Peyer's patch (tissue), 4 donors: ENCODE results near the gene TRPM7. TPM values are rescaled to one million over a fixed set of nuclear protein-coding genes. Genes with fewer than 3 reads are reported as not detected.
A peak's percentile ranks its signal among the peaks of the same experiment; 100 is the strongest.

Experiments used
- DNase-seq, 3 donors: peaks; one replicate each; pipeline ENCODE4 v3.0.0-alpha.2; 2017 to 2019
- H3K27ac ChIP-seq, 4 donors: fragments of 200-600 bp; sonication (generic); one replicate each; pipeline ENCODE4 v1.5.1; 2016 to 2019
- H3K27me3 ChIP-seq, 2 donors: fragments of 200-600 bp; sonication (generic); one replicate each; pipeline ENCODE4 v1.5.1; 2019
- H3K36me3 ChIP-seq, 3 donors: fragments of 200-600 bp; sonication (generic); one replicate each; pipeline ENCODE4 v1.5.1; 2016 to 2019
- H3K4me1 ChIP-seq, 4 donors: fragments of 200-600 bp; sonication (generic); one replicate each; pipeline ENCODE4 v1.5.1; 2016 to 2019
- H3K4me3 ChIP-seq, 4 donors: fragments of 200-600 bp; sonication (generic); 1 replicate in 3 of 4; 2 replicates in 1 of 4; pipeline ENCODE4 v1.5.1; 2016 to 2019; ENCODE audit warnings: mild to moderate bottlenecking in 1 of 4
- H3K9me3 ChIP-seq, 4 donors: fragments of 200-600 bp; sonication (generic); one replicate each; pipeline ENCODE4 v1.5.1; 2016 to 2019; ENCODE audit warnings: mild to moderate bottlenecking in 1 of 4
- POLR2A ChIP-seq, 2 donors: fragments of 450-650 bp; IDR thresholded peaks; one replicate each; pipeline ENCODE4 v1.5.1; 2017; ENCODE audit warnings: antibody characterized with exemption in 2 of 2, mild to moderate bottlenecking in 2 of 2, moderate library complexity in 2 of 2
- total RNA-seq, 4 donors: library from RNA; depleted of rRNA; stranded (reverse); fragments of >200 nt; gene quantifications; one replicate each; pipeline ENCODE4 v1.1.0, GENCODE V29; 2016
- TF ChIP-seq, protein P1 (sequence below), 6 experiments: fragments of 450-650 bp in 4 of 6; fragments of 200-600 bp in 2 of 6; sonication (generic) in 1 of 6; IDR thresholded peaks; one replicate each; pipeline ENCODE4 v1.5.1; 2017 to 2019; ENCODE audit warnings: antibody characterized with exemption in 6 of 6, mild to moderate bottlenecking in 3 of 6, moderate library complexity in 1 of 6

Gene TRPM7
- total RNA-seq, 4 donors from 2014 or later, result 44.1 to 93.3 (median 63.6) TPM

DNA sequence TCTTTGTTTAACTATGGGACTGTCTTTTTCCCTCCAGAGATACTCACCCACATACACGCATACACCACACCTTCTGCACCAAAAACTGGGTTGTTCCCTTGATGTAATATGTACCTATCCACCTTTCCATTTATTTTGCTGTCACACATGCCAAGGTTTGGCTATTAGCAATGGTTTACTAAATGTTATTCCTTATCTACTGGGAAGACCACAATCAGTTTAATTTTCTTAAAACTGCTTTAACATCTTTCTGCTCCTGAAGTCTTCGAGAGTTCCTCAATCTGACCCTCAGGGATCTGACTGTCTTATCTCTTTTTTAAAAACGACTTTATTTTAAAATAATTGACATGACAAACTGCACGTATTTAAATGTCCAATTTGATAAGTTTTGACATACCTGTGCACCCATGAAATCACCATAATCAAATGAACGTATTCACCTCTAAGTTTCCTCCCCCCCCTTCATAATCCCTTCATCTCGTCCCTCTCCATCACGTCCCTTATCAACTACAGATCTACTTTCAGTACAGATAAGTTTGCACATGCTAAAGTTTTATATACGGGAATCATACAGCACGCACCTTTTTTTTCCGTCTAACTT is 805 bp upstream of the TRPM7 start:
- Histone ChIP-seq H3K9me3 (no peaks in the 10 kb centered on the region), H3K27me3 (no peaks in the 10 kb centered on the region), H3K36me3 (peaks cover 0 to 7% (median 0%) of the 10 kb centered on the region in 3 donors), H3K27ac (peak overlapping the region; percentile 83 to 96 (median 90)), H3K4me1 (peaks cover 0 to 36% (median 8%) of the 10 kb centered on the region in 4 donors), H3K4me3 (peak overlapping the region; percentile 75 to 85 (median 79))
- no peak for TF ChIP-seq POLR2A (IDR thresholded peaks at IDR 0.05)
- TF ChIP-seq, protein P1, sequence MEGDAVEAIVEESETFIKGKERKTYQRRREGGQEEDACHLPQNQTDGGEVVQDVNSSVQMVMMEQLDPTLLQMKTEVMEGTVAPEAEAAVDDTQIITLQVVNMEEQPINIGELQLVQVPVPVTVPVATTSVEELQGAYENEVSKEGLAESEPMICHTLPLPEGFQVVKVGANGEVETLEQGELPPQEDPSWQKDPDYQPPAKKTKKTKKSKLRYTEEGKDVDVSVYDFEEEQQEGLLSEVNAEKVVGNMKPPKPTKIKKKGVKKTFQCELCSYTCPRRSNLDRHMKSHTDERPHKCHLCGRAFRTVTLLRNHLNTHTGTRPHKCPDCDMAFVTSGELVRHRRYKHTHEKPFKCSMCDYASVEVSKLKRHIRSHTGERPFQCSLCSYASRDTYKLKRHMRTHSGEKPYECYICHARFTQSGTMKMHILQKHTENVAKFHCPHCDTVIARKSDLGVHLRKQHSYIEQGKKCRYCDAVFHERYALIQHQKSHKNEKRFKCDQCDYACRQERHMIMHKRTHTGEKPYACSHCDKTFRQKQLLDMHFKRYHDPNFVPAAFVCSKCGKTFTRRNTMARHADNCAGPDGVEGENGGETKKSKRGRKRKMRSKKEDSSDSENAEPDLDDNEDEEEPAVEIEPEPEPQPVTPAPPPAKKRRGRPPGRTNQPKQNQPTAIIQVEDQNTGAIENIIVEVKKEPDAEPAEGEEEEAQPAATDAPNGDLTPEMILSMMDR (IDR thresholded peaks at IDR 0.05), result no peak
- DNase-seq, result no peak

DNA sequence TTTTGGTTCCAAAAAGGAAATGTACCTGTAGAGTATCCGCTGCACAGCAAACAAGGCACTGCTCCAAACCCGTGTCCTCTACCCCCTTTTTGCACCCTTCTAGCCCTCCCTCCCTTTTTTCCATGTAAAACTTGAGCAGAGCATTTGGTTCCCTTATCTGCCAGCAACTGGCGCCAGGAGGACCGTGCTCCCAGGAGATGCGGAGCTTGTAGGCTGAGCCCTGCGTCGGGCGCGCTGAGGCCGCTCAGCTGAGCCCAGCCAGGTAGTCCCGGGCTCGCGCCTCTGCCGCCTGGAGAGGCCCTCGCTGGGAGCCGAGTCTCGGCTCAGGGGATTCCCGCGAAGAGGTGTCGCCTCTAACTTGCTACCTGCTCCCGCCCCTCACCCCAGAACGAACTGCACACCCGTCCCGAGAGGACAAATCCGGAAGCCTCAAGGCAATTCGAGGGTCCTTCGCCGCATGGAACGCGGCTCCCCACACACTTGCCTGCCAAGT is 575 bp downstream of the TRPM7 start:
- H3K27me3 ChIP-seq, result no peaks in the 10 kb centered on the region
- H3K4me1 ChIP-seq, result peaks cover 0 to 36% (median 8%) of the 10 kb centered on the region in 4 donors
- H3K4me3 ChIP-seq, result peak overlapping the region; percentile 75 to 85 (median 79)
- no peaks in the 10 kb centered on the region for H3K9me3 ChIP-seq
- peaks cover 0 to 7% (median 0%) of the 10 kb centered on the region in 3 donors for H3K36me3 ChIP-seq
- DNase-seq, result peak in 2 of 3 donors; percentile 60 to 80
- peak overlapping the region; percentile 83 to 96 (median 90) for H3K27ac ChIP-seq
- no peak for TF ChIP-seq POLR2A (IDR thresholded peaks at IDR 0.05)
- TF ChIP-seq, protein P1 (IDR thresholded peaks at IDR 0.05), result peak in 1 of 6 experiments; percentile 1

DNA sequence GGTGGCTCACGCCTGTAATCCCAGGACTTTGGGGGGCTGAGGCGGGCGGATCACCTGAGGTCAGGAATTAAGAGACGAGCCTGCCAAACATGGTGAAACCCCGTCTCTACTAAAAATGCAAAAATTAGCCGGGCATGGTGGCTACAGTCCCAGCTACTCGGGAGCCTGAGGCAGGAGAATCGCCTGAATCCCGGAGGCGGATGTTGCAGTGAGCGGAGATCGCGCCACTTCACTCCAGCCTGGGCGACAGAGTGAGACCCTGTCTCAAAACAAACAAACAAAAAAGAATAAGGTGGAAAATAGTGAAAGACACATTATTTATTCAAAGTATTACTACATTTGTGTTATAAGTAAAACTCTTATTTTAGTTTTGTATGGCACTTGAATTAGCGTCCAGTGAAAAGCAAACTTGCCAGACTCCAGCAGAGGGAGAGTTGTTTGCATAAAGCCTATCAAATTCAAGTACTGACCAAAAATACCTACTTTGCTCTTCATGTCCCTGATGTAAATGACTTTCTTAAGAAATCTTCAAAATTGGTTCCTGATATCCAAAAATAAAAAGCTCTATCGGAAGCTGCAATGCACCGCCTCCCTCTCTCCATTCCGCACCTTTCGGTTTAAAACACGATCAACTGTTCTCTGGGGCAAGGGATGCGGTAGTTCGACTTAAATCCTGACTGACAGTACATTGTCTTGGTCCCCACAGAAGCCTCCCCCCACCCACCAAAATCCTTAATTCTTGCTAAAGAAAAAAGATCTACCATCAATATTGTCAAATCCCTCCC is 1.2 kb downstream of the TRPM7 start:
- Histone ChIP-seq H3K9me3 (no peaks in the 10 kb centered on the region), H3K27ac (peak overlapping the region; percentile 83 to 96 (median 90)), H3K4me1 (peaks cover 0 to 36% (median 8%) of the 10 kb centered on the region in 4 donors), H3K36me3 (peaks cover 0 to 7% (median 0%) of the 10 kb centered on the region in 3 donors), H3K4me3 (peak overlapping the region; percentile 75 to 85 (median 79)), H3K27me3 (no peaks in the 10 kb centered on the region)
- TF ChIP-seq, protein P1 (IDR thresholded peaks at IDR 0.05), result peak in 1 of 6 experiments; percentile 8
- no peak for TF ChIP-seq POLR2A (IDR thresholded peaks at IDR 0.05)
- no peak for DNase-seq

- no peak for TF ChIP-seq POLR2A (IDR thresholded peaks at IDR 0.05)
- TF ChIP-seq, protein P1 (IDR thresholded peaks at IDR 0.05), result no peak
- Histone ChIP-seq H3K36me3 (peaks cover 0 to 7% (median 0%) of the 10 kb centered on the region in 3 donors), H3K4me3 (no peak overlapping the region), H3K27me3 (no peaks in the 10 kb centered on the region), H3K4me1 (peaks cover 0 to 39% (median 5%) of the 10 kb centered on the region in 4 donors), H3K9me3 (no peaks in the 10 kb centered on the region), H3K27ac (no peak overlapping the region)
- DNase-seq, result no peak
Measured at GRCh38 chr15:50681467-50681866, 5.1 kb downstream of the TRPM7 start.

- no peak overlapping the region for H3K4me3 ChIP-seq
- H3K27ac ChIP-seq, result no peak overlapping the region
- TF ChIP-seq, protein P1 (IDR thresholded peaks at IDR 0.05), result no peak
- no peak for TF ChIP-seq POLR2A (IDR thresholded peaks at IDR 0.05)
- peaks cover 0 to 9% (median 0%) of the 10 kb centered on the region in 3 donors for H3K36me3 ChIP-seq
- H3K9me3 ChIP-seq, result no peaks in the 10 kb centered on the region
- peaks cover 0 to 10% (median 0%) of the 10 kb centered on the region in 4 donors for H3K4me1 ChIP-seq
- DNase-seq, result no peak
- no peaks in the 10 kb centered on the region for H3K27me3 ChIP-seq
Measured at GRCh38 chr15:50676799-50677483, 9.7 kb downstream of the TRPM7 start.
